ENCODE data around the gene GPR42.

GPR42 gene

DNA sequence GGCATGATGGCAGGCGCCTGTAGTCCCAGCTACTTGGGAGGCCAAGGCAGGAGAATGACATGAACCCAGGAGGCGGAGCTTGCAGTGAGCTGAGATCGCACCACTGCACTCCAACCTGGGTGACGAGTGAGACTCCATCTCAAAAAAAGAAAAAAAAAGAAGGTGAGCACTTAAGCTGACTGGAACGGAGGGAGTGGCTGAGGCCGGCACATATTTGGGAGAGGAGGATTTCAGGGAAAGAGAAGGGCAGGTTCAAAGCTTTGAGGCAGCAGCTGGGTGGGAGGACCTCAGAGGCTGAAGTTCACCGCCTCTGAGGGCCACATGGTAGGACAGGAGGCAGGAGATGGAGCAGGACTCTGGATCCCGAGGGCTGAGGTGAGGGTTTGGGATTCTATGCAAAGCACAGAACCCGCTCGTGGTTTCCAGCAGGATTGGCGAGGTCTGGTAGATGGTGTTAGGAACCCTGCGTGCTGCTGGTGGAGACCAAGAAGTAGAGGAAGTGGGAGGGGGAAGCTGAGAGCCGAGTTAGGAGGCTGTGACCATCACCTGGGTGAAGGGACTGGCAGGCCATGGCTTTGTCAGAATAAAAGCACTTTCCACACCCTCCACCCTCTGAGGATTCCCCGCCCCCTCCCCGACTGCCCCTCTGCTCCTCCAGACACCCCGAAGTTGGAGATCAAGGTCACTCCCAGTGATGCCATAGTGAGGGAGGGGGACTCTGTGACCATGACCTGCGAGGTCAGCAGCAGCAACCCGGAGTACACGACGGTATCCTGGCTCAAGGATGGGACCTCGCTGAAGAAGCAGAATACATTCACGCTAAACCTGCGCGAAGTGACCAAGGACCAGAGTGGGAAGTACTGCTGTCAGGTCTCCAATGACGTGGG is 33.5 kb upstream of the GPR42 start:
- no peaks in the 10 kb centered on the region for H3K36me3 ChIP-seq (ENCODE audit: control insufficient read depth in 1 of 2, insufficient read depth in 2 of 2, low read length in 2 of 2)
- H3K27ac ChIP-seq (ENCODE audit: low read length) = no peak overlapping the region
- no peak overlapping the region for H3K4me3 ChIP-seq (ENCODE audit: low read depth in 1 of 2, low read length in 2 of 2)
- no peaks in the 10 kb centered on the region for H3K27me3 ChIP-seq (ENCODE audit: low read depth, low read length)
- no peaks in the 10 kb centered on the region for H3K9me3 ChIP-seq (ENCODE audit: control insufficient read depth in 1 of 2, low read length in 2 of 2)
- H3K4me1 ChIP-seq (ENCODE audit: control insufficient read depth in 1 of 2, insufficient read depth in 2 of 2, low read length in 2 of 2) = no peaks in the 10 kb centered on the region

DNA sequence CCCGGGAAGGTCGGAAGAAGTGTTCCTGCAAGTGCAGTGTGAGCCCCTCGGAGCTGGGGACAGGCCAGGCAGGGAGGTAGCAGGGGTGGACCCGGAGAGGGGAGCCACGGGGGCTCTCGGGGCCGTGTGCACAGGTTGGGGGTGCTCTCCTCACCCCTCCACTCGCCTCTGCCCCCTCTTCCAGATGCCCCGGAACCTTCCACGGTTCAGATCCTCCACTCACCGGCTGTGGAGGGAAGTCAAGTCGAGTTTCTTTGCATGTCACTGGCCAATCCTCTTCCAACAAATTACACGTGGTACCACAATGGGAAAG is 32.9 kb upstream of the GPR42 start:
- H3K9me3 ChIP-seq (ENCODE audit: control insufficient read depth in 1 of 2, low read length in 2 of 2) = no peaks in the 10 kb centered on the region
- no peaks in the 10 kb centered on the region for H3K36me3 ChIP-seq (ENCODE audit: control insufficient read depth in 1 of 2, insufficient read depth in 2 of 2, low read length in 2 of 2)
- H3K4me3 ChIP-seq (ENCODE audit: low read depth in 1 of 2, low read length in 2 of 2) = no peak overlapping the region
- no peak overlapping the region for H3K27ac ChIP-seq (ENCODE audit: low read length)
- no peaks in the 10 kb centered on the region for H3K4me1 ChIP-seq (ENCODE audit: control insufficient read depth in 1 of 2, insufficient read depth in 2 of 2, low read length in 2 of 2)
- H3K27me3 ChIP-seq (ENCODE audit: low read depth, low read length) = no peaks in the 10 kb centered on the region

GRCh38 chr19:35340431-35340830 is 30.4 kb upstream of the GPR42 start:
- Histone ChIP-seq H3K36me3 (ENCODE audit: control insufficient read depth in 1 of 2, insufficient read depth in 2 of 2, low read length in 2 of 2) (no peaks in the 10 kb centered on the region), H3K4me1 (ENCODE audit: control insufficient read depth in 1 of 2, insufficient read depth in 2 of 2, low read length in 2 of 2) (no peaks in the 10 kb centered on the region), H3K27ac (ENCODE audit: low read length) (no peak overlapping the region), H3K4me3 (ENCODE audit: low read depth in 1 of 2, low read length in 2 of 2) (no peak overlapping the region), H3K9me3 (ENCODE audit: control insufficient read depth in 1 of 2, low read length in 2 of 2) (no peaks in the 10 kb centered on the region), H3K27me3 (ENCODE audit: low read depth, low read length) (no peaks in the 10 kb centered on the region)

GRCh38 chr19:35341006-35341405 is 29.9 kb upstream of the GPR42 start:
- H3K9me3 ChIP-seq (ENCODE audit: control insufficient read depth in 1 of 2, low read length in 2 of 2) = no peaks in the 10 kb centered on the region
- no peaks in the 10 kb centered on the region for H3K36me3 ChIP-seq (ENCODE audit: control insufficient read depth in 1 of 2, insufficient read depth in 2 of 2, low read length in 2 of 2)
- H3K27me3 ChIP-seq (ENCODE audit: low read depth, low read length) = no peaks in the 10 kb centered on the region

DNA sequence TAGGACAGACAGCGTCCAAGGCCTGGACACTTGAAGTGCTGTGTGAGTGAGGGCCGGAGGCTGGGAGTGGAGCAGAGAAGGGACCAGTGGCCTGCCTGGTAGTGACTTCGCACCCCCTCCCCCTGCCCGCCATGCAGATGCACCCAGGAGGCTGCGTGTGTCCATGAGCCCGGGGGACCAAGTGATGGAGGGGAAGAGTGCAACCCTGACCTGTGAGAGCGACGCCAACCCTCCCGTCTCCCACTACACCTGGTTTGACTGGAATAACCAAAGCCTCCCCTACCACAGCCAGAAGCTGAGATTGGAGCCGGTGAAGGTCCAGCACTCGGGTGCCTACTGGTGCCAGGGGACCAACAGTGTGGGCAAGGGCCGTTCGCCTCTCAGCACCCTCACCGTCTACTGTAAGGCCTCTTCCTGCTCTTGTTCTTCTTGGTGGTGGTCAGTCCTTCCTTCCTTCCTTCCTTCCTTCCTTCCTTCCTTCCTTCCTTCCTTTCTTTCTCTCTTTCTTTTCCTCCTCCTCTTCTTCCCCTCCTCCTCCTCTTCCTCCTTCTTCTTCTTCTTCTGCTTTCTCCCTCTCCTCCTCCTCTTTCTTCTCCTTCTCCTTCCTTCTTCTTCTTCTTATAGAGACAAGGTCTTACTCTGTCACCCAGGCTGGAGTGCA is 29.2 kb upstream of the GPR42 start:
- Histone ChIP-seq H3K27ac (ENCODE audit: low read length) (no peak overlapping the region), H3K36me3 (ENCODE audit: control insufficient read depth in 1 of 2, insufficient read depth in 2 of 2, low read length in 2 of 2) (no peaks in the 10 kb centered on the region), H3K27me3 (ENCODE audit: low read depth, low read length) (no peaks in the 10 kb centered on the region), H3K9me3 (ENCODE audit: control insufficient read depth in 1 of 2, low read length in 2 of 2) (no peaks in the 10 kb centered on the region), H3K4me1 (ENCODE audit: control insufficient read depth in 1 of 2, insufficient read depth in 2 of 2, low read length in 2 of 2) (no peaks in the 10 kb centered on the region), H3K4me3 (ENCODE audit: low read depth in 1 of 2, low read length in 2 of 2) (no peak overlapping the region)

More at GRCh38 chr19:35341006-35341405, 29.9 kb upstream of the GPR42 start:
- Histone ChIP-seq H3K4me3 (ENCODE audit: low read depth in 1 of 2, low read length in 2 of 2) (no peak overlapping the region), H3K4me1 (ENCODE audit: control insufficient read depth in 1 of 2, insufficient read depth in 2 of 2, low read length in 2 of 2) (no peaks in the 10 kb centered on the region), H3K27ac (ENCODE audit: low read length) (no peak overlapping the region)

GRCh38 chr19:35342430-35342829 is 28.4 kb upstream of the GPR42 start:
- H3K27ac ChIP-seq (ENCODE audit: low read length) = no peak overlapping the region
- no peaks in the 10 kb centered on the region for H3K27me3 ChIP-seq (ENCODE audit: low read depth, low read length)
- no peaks in the 10 kb centered on the region for H3K9me3 ChIP-seq (ENCODE audit: control insufficient read depth in 1 of 2, low read length in 2 of 2)
- no peaks in the 10 kb centered on the region for H3K36me3 ChIP-seq (ENCODE audit: control insufficient read depth in 1 of 2, insufficient read depth in 2 of 2, low read length in 2 of 2)
- H3K4me3 ChIP-seq (ENCODE audit: low read depth in 1 of 2, low read length in 2 of 2) = no peak overlapping the region
- H3K4me1 ChIP-seq (ENCODE audit: control insufficient read depth in 1 of 2, insufficient read depth in 2 of 2, low read length in 2 of 2) = no peaks in the 10 kb centered on the region

DNA sequence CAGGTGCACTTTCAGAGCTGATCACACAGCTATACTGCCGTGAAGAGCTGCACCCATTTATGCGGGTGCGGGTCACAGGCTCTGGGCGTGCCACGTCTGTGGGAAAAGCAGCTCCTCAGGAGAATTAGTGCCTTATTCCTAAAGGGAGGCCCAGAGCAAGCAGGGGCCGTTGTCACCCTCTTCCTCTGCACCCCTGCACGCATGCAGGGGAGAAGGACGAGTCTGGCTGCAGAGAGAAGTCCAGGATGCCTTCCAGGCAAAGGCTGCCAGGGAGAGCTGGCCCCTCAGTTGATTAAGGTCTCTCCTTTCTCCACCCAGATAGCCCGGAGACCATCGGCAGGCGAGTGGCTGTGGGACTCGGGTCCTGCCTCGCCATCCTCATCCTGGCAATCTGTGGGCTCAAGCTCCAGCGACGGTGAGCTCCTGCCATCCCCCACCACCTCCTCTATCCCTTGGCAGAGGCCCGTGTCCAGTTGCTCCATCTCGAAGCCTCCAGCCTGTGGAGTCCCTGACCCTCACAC is 26.3 kb upstream of the GPR42 start:
- no peaks in the 10 kb centered on the region for H3K9me3 ChIP-seq (ENCODE audit: control insufficient read depth in 1 of 2, low read length in 2 of 2)
- no peaks in the 10 kb centered on the region for H3K27me3 ChIP-seq (ENCODE audit: low read depth, low read length)
- H3K4me1 ChIP-seq (ENCODE audit: control insufficient read depth in 1 of 2, insufficient read depth in 2 of 2, low read length in 2 of 2) = no peaks in the 10 kb centered on the region
- no peak overlapping the region for H3K4me3 ChIP-seq (ENCODE audit: low read depth in 1 of 2, low read length in 2 of 2)
- H3K27ac ChIP-seq (ENCODE audit: low read length) = no peak overlapping the region
- H3K36me3 ChIP-seq (ENCODE audit: control insufficient read depth in 1 of 2, insufficient read depth in 2 of 2, low read length in 2 of 2) = no peaks in the 10 kb centered on the region

GRCh38 chr19:35345671-35346111 is 25.2 kb upstream of the GPR42 start:
- H3K27me3 ChIP-seq (ENCODE audit: low read depth, low read length) = no peaks in the 10 kb centered on the region
- no peak overlapping the region for H3K4me3 ChIP-seq (ENCODE audit: low read depth in 1 of 2, low read length in 2 of 2)
- H3K27ac ChIP-seq (ENCODE audit: low read length) = no peak overlapping the region
- no peaks in the 10 kb centered on the region for H3K36me3 ChIP-seq (ENCODE audit: control insufficient read depth in 1 of 2, insufficient read depth in 2 of 2, low read length in 2 of 2)
- no peaks in the 10 kb centered on the region for H3K9me3 ChIP-seq (ENCODE audit: control insufficient read depth in 1 of 2, low read length in 2 of 2)
- H3K4me1 ChIP-seq (ENCODE audit: control insufficient read depth in 1 of 2, insufficient read depth in 2 of 2, low read length in 2 of 2) = no peaks in the 10 kb centered on the region

DNA sequence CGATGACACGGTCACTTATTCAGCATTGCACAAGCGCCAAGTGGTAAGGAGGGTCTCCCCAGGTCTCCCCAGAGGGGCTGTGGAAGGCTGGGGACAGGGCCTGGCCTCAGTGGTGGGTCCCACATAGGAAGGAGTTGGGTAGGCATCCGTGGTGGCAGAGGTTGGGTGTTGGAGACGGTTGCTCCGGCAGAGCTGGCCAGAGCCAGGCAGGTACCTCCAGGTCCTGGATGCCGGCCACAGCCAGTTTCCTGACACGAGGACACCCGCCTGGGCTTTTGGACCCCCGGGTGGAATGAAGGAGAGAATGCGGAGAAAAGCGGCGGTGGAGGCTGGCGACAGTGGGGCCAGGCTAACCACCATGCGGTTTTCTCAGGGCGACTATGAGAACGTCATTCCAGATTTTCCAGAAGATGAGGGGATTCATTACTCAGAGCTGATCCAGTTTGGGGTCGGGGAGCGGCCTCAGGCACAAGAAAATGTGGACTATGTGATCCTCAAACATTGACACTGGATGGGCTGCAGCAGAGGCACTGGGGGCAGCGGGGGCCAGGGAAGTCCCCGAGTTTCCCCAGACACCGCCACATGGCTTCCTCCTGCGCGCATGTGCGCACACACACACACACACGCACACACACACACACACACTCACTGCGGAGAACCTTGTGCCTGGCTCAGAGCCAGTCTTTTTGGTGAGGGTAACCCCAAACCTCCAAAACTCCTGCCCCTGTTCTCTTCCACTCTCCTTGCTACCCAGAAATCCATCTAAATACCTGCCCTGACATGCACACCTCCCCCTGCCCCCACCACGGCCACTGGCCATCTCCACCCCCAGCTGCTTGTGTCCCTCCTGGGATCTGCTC is 24.4 kb upstream of the GPR42 start:
- Histone ChIP-seq H3K27me3 (ENCODE audit: low read depth, low read length) (no peaks in the 10 kb centered on the region), H3K9me3 (ENCODE audit: control insufficient read depth in 1 of 2, low read length in 2 of 2) (no peaks in the 10 kb centered on the region), H3K4me1 (ENCODE audit: control insufficient read depth in 1 of 2, insufficient read depth in 2 of 2, low read length in 2 of 2) (no peaks in the 10 kb centered on the region), H3K36me3 (ENCODE audit: control insufficient read depth in 1 of 2, insufficient read depth in 2 of 2, low read length in 2 of 2) (no peaks in the 10 kb centered on the region), H3K27ac (ENCODE audit: low read length) (no peak overlapping the region), H3K4me3 (ENCODE audit: low read depth in 1 of 2, low read length in 2 of 2) (no peak overlapping the region)

GRCh38 chr19:35347171-35347929 is 23.5 kb upstream of the GPR42 start, which contains the start of gene FFAR1:
FFAR1 (plus strand) TSS chr19:35347902; CDS start chr19:35351552, 3,650 bp downstream.
- Histone ChIP-seq H3K36me3 (ENCODE audit: control insufficient read depth in 1 of 2, insufficient read depth in 2 of 2, low read length in 2 of 2) (no peaks in the 10 kb centered on the region), H3K27me3 (ENCODE audit: low read depth, low read length) (no peaks in the 10 kb centered on the region), H3K9me3 (ENCODE audit: control insufficient read depth in 1 of 2, low read length in 2 of 2) (no peaks in the 10 kb centered on the region), H3K4me3 (ENCODE audit: low read depth in 1 of 2, low read length in 2 of 2) (no peak within 1 kb of the TSS), H3K27ac (ENCODE audit: low read length) (no peak within 1 kb of the TSS), H3K4me1 (ENCODE audit: control insufficient read depth in 1 of 2, insufficient read depth in 2 of 2, low read length in 2 of 2) (no peaks in the 10 kb centered on the region)

Data from muscle layer of duodenum (tissue), 2 donors.